ENCODE measurements around the gene YBX3.

GRCh38 chr12:10661338-10661737 is 61.8 kb downstream of the YBX3 start:
- TF ChIP-seq POLR2A (IDR thresholded peaks at IDR 0.05) (no peak), CTCF (IDR thresholded peaks at IDR 0.05) (no peak), POLR2AphosphoS5 (IDR thresholded peaks at IDR 0.05) (no peak)

All from upper lobe of left lung (tissue), 4 donors.